Measurements from ENCODE around the gene NIM1K.

- TF ChIP-seq CTCF (conservative IDR thresholded peaks at IDR 0.05; ENCODE audit: low read depth, low read length) (no peak), BHLHE40 (IDR thresholded peaks at IDR 0.05; ENCODE audit: low read depth, low read length) (no peak)
Observed at GRCh38 chr5:43295202-43295601, 103.2 kb downstream of the NIM1K start.

Measured in IMR-90 (cell line).